GOT3 (cell line): ENCODE data around the gene TFDP2.
"Not testable (repeated sequence)": the region's sequence is repeated elsewhere in the genome, so short reads cannot be mapped to it uniquely, and the experiment has no call there.

Experiments
- DNase-seq: peaks from one replicate; lab custom pipeline; 2025; ENCODE audit warnings: mixed read lengths; lab: John Stamatoyannopoulos, UW

TFDP2 gene

GRCh38 chr3:142075656-142076055 lies 73.7 kb downstream of the TFDP2 start:
- not testable (repeated sequence) for DNase-seq

- no peak for DNase-seq
These were observed 76.5 kb downstream of the TFDP2 start for GRCh38 chr3:142072816-142073215.

DNA sequence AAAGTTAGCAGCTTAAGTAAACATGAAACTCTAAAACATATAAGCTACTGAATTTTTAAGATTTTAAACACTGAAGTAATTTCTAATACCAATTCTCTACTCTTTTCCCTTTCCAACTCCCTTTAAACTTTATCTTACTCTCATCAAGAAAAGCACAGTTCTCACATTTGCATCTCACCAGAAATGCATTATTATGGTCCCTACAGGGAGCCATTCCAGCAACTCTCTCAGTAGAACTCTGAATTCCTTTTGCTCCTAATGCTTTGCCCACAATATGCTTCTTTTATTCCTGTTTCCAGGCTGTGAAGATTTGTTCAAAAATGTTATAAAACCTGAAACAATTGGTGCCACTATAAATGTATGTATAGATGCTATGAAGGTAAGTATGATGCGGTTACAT lies 83.4 kb downstream of the TFDP2 start:
- DNase-seq = no peak

- no peak for DNase-seq
These were observed 84.0 kb downstream of the TFDP2 start for GRCh38 chr3:142065344-142065743.

GRCh38 chr3:142064454-142064853 lies 84.9 kb downstream of the TFDP2 start:
- DNase-seq = no peak

- no peak for DNase-seq
These were observed 92.0 kb downstream of the TFDP2 start for GRCh38 chr3:142057331-142057725.

DNA sequence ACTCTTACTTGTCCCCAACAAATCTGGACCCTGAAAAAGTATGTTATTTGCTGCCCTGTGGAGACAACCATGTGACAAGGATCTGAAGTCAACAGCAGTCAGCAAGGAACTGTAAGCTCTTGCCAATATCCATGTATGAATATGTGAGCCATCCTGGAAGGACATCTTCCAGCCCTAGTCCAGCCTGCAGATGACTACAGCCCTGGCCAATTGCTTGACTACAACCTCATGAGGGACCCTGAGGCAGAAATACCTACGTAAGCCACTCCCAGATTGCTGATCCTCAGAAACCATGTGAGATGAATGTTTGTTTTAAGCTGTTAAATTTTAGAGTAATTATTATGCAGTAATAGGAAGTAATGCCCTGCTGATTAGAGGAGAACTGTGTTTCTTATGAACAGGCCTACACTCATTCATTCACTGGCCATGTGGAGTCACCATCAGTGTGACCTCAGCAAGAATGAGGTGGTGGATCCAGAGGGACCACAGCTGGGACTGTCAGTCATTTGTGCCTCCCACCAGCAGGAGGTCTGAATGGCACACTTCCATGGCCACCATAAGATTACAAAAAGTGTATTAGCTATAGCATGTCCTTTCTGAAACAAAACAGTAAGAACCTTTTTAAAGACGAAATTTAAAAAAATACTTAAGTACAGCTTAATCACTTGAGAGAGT lies 92.6 kb downstream of the TFDP2 start:
- no peak for DNase-seq

DNA sequence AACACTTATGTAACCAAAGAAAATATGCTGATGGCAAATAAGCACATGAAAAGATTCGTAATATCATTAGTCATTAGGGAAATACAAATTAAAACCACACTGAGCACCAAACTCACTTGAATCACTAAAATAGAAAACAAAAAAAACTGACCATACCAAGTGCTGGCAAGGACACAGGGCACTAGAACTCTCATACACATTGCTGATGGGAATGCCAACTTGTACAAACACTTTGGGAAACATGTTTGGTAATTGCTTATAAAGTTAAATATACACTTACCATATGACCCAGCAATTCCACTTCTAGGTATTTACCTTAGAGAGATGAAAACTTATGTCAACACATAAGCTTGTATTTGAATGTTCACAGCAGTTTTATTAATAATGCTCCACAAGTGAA lies 95.5 kb downstream of the TFDP2 start:
- no peak for DNase-seq

- no peak for DNase-seq
These were observed 96.1 kb downstream of the TFDP2 start for GRCh38 chr3:142053244-142053643.

DNA sequence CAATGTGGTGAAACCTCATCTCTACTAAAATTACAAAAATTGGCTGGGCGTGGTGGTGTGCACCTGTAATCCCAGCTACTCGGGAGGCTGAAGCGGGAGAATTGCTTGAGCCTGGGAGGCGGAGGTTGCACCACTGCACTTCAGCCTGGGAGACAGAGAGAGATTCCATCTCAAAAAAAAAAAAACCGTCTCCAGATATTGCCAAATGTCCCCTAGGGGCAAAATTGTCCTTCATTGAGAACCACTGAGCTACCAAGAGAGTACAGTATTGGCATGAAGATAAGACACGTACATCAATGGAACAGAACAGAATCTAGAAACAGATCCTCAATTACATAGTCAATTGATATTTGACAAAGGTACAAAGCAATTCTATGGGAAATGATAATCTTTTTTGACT lies 98.0 kb downstream of the TFDP2 start:
- no peak for DNase-seq

- no peak for DNase-seq
These were observed 102.3 kb downstream of the TFDP2 start for GRCh38 chr3:142047021-142047369.

DNA sequence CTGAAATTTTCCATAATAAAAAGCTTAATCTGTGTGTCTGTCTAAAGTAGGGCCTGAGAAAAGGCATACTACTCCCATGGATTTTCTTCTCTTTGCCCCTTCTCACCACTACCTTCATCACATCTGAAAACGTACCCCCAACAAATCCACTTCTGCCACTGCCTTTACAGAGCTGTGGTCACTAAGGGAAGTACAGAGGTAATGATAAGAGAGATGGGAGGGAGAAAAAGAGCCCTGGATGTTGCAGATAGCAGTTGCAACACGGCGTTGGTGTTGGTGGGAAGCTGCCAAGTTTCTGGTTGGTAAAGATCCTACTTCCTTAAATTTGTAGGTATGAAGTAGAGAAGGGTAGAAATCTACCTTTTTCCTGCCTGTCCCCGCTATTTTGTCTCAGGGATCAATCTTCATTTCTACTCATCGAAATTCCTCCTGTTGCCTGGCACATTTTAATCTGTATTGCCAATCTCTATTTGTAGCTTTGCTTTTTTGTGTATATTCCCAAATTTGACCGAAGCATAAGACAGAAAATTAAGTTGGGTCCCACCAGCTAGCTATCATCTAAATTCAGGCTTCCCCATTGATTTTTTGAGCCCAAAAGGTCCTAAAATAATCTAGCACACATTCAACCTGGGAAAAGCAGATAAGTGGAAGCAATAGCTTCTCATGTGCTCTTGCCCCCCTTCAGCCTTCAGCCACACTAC lies 102.9 kb downstream of the TFDP2 start:
- DNase-seq = no peak

GRCh38 chr3:142040941-142041491 lies 108.3 kb downstream of the TFDP2 start:
- DNase-seq = no peak

DNA sequence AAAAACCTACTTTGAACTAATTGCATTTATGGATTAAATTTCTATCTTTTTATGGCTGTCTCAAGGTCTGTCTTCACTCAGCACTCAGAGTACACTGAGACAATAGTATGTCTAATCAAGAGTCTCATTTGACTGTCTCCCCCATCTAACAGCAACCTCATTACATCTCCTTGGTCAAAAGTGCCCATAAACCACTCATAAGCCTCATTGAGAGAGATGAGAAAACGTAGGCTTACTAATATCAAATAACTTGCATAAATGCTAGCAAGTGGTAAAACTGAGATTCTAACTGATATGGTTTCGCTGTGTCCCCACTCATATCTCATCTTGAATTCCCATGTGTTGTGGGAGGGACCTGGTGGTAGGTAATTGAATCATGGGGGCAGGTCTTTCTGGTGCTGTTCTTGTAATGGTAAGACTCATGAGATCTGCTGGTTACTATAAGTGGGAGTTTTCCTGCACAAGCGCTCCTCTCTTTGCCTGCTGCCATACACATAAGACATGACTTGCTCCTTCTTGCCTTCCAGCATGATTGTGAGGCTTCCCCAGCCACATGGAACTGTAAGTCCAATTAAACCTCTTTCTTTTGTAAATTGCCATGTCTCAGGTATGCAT lies 113.9 kb downstream of the TFDP2 start:
- no peak for DNase-seq

DNA sequence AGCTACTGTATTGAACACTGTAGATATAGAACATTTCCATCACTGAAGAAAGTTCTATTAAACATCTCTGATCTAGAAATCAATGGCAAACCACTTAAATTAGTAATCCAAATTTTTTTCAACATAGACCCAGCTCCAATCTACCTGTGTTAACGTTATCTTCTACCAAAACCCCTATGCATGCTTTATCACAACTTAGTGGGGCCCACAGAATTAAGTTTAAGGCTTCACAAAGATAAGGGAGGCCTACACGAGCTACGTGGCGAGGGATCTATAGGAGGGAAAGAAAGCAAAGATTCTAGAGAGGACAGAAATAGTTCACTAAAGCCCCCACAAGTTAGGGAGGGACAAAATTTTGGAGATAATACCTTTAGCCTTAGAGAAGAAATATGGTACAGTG lies 116.1 kb downstream of the TFDP2 start:
- DNase-seq = no peak

DNA sequence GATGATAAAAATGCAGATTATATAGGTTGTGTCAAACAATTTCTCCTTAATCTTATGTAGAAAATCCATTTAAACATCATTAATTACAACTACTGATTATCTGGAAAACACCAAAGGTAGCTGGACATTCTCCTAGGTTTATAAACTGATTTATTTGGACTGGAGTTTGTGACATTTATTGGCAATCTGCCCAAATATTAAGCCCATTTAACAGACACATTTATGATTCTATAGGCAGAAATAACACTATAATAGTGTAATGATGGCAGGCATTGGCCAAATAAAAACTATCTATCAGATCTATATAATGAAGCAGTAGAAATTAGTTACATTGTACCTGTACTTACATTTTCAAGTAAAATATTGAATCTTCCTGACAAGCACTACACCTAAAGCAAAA lies 117.8 kb downstream of the TFDP2 start:
- no peak for DNase-seq

GRCh38 chr3:142029791-142030190 lies 119.6 kb downstream of the TFDP2 start:
- no peak for DNase-seq

DNA sequence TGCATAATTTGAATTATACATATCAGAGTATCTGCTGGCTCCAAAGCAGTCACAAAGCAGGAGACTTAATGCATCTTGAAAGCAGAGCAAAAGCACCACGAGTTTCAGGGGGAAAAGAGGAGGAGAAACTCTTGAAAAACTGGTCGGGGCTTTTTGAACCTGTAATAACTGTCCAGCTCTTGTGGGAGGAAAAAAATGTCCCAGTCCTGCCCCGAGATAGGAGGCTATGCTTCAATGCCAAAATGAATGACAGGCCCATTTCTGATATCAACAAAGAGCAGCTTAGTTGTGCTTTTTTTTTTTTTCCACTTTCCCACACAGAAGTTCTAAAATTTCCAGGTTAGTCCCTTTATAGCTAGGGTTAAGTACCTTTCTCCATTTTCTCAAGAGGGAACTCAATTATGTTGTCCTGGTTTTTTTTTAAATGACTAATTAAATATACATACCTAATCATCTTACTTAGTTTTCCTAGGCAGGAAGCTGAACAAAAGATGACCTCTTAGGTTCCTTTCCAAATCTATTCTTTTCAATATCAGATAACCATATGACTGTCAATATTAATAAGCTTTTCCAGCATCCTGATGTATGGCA lies 120.2 kb downstream of the TFDP2 start:
- no peak for DNase-seq

DNA sequence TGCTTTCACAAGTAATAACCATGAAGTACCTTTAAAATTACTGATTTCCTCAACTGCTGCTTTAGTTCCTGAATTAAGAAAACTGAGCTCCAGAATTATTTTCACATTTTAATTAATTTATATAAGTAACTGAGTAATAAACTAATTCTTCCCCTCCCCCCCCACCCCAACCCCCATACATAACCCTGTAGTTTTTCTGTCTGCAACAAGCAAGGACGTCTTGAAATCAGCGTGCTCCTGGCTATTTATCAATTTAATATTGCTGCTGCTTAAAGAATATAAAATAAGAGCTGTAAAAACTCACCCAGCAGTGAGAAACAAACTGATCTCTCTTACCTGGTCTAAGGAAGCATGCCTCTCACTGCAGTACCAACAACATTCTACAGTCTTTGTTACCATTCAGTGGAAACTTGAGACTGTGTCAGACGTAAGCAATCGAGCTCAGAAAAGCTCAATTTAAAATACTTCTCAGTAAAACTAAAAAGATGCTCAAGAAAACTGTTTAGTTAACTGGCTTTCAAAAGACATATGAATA lies 121.0 kb downstream of the TFDP2 start:
- no peak for DNase-seq

DNA sequence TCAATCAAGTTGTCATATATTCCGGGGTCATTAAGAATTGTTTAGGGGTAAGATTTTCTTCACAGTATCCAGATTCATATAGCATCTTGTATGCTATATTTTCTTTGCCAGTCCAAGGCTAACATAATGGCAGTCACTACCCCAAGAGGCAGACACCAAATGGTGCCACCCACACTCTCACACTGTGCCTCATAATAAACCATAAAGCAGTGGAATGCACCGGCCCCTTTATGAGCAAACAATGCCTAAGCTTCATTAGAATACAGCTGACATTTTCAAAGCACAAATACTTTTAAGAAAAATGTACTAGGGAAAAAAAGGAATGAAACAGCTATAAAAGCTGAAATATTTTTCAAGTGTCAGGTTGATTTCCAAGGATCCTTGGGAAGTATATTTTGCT lies 121.6 kb downstream of the TFDP2 start:
- no peak for DNase-seq

DNA sequence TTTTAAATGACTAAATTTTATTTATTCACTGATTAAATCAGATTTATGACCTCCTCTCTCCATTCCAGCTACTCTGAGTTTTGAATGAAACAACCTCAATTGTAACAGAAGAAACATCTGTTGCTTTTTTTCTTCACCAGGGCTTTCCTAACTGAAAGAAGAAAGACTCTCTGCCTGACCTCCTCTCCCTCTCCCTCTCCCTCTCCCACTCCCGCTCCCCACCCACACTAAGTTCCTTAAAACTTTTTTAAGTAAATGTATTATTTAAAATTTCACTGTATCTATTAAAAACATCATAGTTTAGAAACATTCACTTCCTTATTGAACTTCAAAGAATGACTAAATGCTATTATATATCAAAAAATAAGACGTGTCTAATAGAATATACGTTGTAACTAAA lies 122.0 kb downstream of the TFDP2 start:
- no peak for DNase-seq

- no peak for DNase-seq
These were observed 123.0 kb downstream of the TFDP2 start for GRCh38 chr3:142026333-142026732.

- no peak for DNase-seq
These were observed 127.0 kb downstream of the TFDP2 start for GRCh38 chr3:142022381-142022780.
